ENCODE data around the gene TANGO6.

- TF ChIP-seq, protein P1, sequence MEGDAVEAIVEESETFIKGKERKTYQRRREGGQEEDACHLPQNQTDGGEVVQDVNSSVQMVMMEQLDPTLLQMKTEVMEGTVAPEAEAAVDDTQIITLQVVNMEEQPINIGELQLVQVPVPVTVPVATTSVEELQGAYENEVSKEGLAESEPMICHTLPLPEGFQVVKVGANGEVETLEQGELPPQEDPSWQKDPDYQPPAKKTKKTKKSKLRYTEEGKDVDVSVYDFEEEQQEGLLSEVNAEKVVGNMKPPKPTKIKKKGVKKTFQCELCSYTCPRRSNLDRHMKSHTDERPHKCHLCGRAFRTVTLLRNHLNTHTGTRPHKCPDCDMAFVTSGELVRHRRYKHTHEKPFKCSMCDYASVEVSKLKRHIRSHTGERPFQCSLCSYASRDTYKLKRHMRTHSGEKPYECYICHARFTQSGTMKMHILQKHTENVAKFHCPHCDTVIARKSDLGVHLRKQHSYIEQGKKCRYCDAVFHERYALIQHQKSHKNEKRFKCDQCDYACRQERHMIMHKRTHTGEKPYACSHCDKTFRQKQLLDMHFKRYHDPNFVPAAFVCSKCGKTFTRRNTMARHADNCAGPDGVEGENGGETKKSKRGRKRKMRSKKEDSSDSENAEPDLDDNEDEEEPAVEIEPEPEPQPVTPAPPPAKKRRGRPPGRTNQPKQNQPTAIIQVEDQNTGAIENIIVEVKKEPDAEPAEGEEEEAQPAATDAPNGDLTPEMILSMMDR (IDR thresholded peaks at IDR 0.05) = no peak
- no peak for TF ChIP-seq POLR2A (IDR thresholded peaks at IDR 0.05)
These were observed 17.9 kb downstream of the TANGO6 start for GRCh38 chr16:68860978-68861892.
